Measurements from ENCODE around the gene PDGFC. TPM values are rescaled to one million over a fixed set of nuclear protein-coding genes. Genes with fewer than 3 reads are reported as not detected.

PDGFC gene
- total and polyA plus RNA-seq, 2 of the 8 experiments (the other 6 are each of a cell fraction or from before 2014, with no cell fraction given) = 0.65 to 2.7 TPM

DNA sequence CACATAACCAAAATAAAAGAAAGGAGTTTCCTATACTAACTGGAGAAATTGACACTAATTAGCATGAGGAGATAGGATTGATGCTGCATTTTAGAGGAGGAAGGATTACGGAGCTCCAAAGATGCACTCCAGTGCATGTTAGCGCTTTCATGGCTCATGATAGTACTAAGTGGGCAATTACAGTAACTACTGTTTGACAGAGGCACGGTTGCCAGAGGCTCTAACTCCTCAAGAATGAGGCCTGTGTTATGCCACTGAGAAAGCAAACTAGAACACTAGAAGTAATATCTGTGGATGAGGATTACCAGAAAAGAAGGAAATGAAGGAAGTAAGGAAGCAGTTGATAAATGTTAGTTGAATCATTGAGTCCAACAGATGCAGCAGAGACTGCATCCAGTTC lies 19.6 kb upstream of the PDGFC start (continued):
- TF ChIP-seq, protein P1, sequence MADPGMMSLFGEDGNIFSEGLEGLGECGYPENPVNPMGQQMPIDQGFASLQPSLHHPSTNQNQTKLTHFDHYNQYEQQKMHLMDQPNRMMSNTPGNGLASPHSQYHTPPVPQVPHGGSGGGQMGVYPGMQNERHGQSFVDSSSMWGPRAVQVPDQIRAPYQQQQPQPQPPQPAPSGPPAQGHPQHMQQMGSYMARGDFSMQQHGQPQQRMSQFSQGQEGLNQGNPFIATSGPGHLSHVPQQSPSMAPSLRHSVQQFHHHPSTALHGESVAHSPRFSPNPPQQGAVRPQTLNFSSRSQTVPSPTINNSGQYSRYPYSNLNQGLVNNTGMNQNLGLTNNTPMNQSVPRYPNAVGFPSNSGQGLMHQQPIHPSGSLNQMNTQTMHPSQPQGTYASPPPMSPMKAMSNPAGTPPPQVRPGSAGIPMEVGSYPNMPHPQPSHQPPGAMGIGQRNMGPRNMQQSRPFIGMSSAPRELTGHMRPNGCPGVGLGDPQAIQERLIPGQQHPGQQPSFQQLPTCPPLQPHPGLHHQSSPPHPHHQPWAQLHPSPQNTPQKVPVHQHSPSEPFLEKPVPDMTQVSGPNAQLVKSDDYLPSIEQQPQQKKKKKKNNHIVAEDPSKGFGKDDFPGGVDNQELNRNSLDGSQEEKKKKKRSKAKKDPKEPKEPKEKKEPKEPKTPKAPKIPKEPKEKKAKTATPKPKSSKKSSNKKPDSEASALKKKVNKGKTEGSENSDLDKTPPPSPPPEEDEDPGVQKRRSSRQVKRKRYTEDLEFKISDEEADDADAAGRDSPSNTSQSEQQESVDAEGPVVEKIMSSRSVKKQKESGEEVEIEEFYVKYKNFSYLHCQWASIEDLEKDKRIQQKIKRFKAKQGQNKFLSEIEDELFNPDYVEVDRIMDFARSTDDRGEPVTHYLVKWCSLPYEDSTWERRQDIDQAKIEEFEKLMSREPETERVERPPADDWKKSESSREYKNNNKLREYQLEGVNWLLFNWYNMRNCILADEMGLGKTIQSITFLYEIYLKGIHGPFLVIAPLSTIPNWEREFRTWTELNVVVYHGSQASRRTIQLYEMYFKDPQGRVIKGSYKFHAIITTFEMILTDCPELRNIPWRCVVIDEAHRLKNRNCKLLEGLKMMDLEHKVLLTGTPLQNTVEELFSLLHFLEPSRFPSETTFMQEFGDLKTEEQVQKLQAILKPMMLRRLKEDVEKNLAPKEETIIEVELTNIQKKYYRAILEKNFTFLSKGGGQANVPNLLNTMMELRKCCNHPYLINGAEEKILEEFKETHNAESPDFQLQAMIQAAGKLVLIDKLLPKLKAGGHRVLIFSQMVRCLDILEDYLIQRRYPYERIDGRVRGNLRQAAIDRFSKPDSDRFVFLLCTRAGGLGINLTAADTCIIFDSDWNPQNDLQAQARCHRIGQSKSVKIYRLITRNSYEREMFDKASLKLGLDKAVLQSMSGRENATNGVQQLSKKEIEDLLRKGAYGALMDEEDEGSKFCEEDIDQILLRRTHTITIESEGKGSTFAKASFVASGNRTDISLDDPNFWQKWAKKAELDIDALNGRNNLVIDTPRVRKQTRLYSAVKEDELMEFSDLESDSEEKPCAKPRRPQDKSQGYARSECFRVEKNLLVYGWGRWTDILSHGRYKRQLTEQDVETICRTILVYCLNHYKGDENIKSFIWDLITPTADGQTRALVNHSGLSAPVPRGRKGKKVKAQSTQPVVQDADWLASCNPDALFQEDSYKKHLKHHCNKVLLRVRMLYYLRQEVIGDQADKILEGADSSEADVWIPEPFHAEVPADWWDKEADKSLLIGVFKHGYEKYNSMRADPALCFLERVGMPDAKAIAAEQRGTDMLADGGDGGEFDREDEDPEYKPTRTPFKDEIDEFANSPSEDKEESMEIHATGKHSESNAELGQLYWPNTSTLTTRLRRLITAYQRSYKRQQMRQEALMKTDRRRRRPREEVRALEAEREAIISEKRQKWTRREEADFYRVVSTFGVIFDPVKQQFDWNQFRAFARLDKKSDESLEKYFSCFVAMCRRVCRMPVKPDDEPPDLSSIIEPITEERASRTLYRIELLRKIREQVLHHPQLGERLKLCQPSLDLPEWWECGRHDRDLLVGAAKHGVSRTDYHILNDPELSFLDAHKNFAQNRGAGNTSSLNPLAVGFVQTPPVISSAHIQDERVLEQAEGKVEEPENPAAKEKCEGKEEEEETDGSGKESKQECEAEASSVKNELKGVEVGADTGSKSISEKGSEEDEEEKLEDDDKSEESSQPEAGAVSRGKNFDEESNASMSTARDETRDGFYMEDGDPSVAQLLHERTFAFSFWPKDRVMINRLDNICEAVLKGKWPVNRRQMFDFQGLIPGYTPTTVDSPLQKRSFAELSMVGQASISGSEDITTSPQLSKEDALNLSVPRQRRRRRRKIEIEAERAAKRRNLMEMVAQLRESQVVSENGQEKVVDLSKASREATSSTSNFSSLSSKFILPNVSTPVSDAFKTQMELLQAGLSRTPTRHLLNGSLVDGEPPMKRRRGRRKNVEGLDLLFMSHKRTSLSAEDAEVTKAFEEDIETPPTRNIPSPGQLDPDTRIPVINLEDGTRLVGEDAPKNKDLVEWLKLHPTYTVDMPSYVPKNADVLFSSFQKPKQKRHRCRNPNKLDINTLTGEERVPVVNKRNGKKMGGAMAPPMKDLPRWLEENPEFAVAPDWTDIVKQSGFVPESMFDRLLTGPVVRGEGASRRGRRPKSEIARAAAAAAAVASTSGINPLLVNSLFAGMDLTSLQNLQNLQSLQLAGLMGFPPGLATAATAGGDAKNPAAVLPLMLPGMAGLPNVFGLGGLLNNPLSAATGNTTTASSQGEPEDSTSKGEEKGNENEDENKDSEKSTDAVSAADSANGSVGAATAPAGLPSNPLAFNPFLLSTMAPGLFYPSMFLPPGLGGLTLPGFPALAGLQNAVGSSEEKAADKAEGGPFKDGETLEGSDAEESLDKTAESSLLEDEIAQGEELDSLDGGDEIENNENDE (IDR thresholded peaks at IDR 0.05; ENCODE audit: insufficient replicate concordance, low read length) = no peak
- TF ChIP-seq, protein P2, sequence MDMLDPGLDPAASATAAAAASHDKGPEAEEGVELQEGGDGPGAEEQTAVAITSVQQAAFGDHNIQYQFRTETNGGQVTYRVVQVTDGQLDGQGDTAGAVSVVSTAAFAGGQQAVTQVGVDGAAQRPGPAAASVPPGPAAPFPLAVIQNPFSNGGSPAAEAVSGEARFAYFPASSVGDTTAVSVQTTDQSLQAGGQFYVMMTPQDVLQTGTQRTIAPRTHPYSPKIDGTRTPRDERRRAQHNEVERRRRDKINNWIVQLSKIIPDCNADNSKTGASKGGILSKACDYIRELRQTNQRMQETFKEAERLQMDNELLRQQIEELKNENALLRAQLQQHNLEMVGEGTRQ (IDR thresholded peaks at IDR 0.05; ENCODE audit: low read length) = no peak
- TF ChIP-seq KDM1A (IDR thresholded peaks at IDR 0.05; ENCODE audit: borderline replicate concordance, low read length) = no peak
- TF ChIP-seq SRF (IDR thresholded peaks at IDR 0.05; ENCODE audit: low read depth, low read length) = no peak
- no peak for TF ChIP-seq CBX5 (IDR thresholded peaks at IDR 0.05; ENCODE audit: low read depth, low read length)
- TF ChIP-seq, protein P3, sequence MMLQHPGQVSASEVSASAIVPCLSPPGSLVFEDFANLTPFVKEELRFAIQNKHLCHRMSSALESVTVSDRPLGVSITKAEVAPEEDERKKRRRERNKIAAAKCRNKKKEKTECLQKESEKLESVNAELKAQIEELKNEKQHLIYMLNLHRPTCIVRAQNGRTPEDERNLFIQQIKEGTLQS (IDR thresholded peaks at IDR 0.05; ENCODE audit: insufficient read depth, low read depth, low read length) = no peak
- TF ChIP-seq RXRA (IDR thresholded peaks at IDR 0.05; ENCODE audit: insufficient read depth, low read depth, low read length) = no peak
- TF ChIP-seq TEAD4 (IDR thresholded peaks at IDR 0.05; ENCODE audit: low read depth, low read length) = no peak
- TF ChIP-seq SAP30 (IDR thresholded peaks at IDR 0.05; ENCODE audit: insufficient read depth, insufficient replicate concordance, low read length) = no peak
